ENCODE data around the gene CDH11.

The CDH11 gene

GRCh38 chr16:65032387-65032786 is 89.5 kb downstream of the CDH11 start:
- DNase-seq (ENCODE audit: low read depth) = no peak

- no peak for DNase-seq (ENCODE audit: low read depth)
These were observed 97.1 kb downstream of the CDH11 start for GRCh38 chr16:65024767-65025178.

GRCh38 chr16:65023802-65024201 is 98.1 kb downstream of the CDH11 start:
- DNase-seq (ENCODE audit: low read depth) = no peak

GRCh38 chr16:65021852-65022595 is 99.8 kb downstream of the CDH11 start:
- DNase-seq (ENCODE audit: low read depth) = no peak

GRCh38 chr16:65016754-65017153 is 105.1 kb downstream of the CDH11 start:
- DNase-seq (ENCODE audit: low read depth) = no peak

GRCh38 chr16:65015599-65015998 is 106.3 kb downstream of the CDH11 start:
- DNase-seq (ENCODE audit: low read depth) = no peak

GRCh38 chr16:65012357-65012756 is 109.5 kb downstream of the CDH11 start:
- DNase-seq (ENCODE audit: low read depth) = no peak

GRCh38 chr16:65010125-65010524 is 111.7 kb downstream of the CDH11 start:
- no peak for DNase-seq (ENCODE audit: low read depth)

- DNase-seq (ENCODE audit: low read depth) = no peak
These were observed 116.2 kb downstream of the CDH11 start for GRCh38 chr16:65005696-65006095.

GRCh38 chr16:65004570-65004969 is 117.3 kb downstream of the CDH11 start:
- DNase-seq (ENCODE audit: low read depth) = no peak

GRCh38 chr16:65003621-65004020 is 118.2 kb downstream of the CDH11 start:
- DNase-seq (ENCODE audit: low read depth) = no peak

- no peak for DNase-seq (ENCODE audit: low read depth)
These were observed 119.6 kb downstream of the CDH11 start for GRCh38 chr16:65002265-65002664.

- no peak for DNase-seq (ENCODE audit: low read depth)
These were observed 121.2 kb downstream of the CDH11 start for GRCh38 chr16:65000654-65001053.

- DNase-seq (ENCODE audit: low read depth) = no peak
These were observed 124.1 kb downstream of the CDH11 start for GRCh38 chr16:64997751-64998150.

GRCh38 chr16:64997121-64997520 is 124.7 kb downstream of the CDH11 start:
- no peak for DNase-seq (ENCODE audit: low read depth)

GRCh38 chr16:64996641-64997040 is 125.2 kb downstream of the CDH11 start:
- no peak for DNase-seq (ENCODE audit: low read depth)

- no peak for DNase-seq (ENCODE audit: low read depth)
These were observed 128.4 kb downstream of the CDH11 start for GRCh38 chr16:64993464-64993863.

GRCh38 chr16:64991001-64991400 is 130.9 kb downstream of the CDH11 start:
- DNase-seq (ENCODE audit: low read depth) = no peak

- DNase-seq (ENCODE audit: low read depth) = no peak
These were observed 131.8 kb downstream of the CDH11 start for GRCh38 chr16:64990101-64990500.

GRCh38 chr16:64989050-64989449 is 132.8 kb downstream of the CDH11 start:
- DNase-seq (ENCODE audit: low read depth) = no peak

- DNase-seq (ENCODE audit: low read depth) = no peak
These were observed 137.9 kb downstream of the CDH11 start for GRCh38 chr16:64983963-64984362.

- DNase-seq (ENCODE audit: low read depth) = no peak
These were observed 138.6 kb downstream of the CDH11 start for GRCh38 chr16:64983231-64983630.

GRCh38 chr16:64982581-64982980 is 139.3 kb downstream of the CDH11 start:
- no peak for DNase-seq (ENCODE audit: low read depth)

- no peak for DNase-seq (ENCODE audit: low read depth)
These were observed 140.1 kb downstream of the CDH11 start for GRCh38 chr16:64981568-64982281.
